NCI-H526 treated with DMSO at 0.1 percent for 48 hours (cell line): Measurements from ENCODE around the gene B9D1.

ENCODE experiments used
- DNase-seq: peaks from one replicate; lab custom pipeline; 2025; lab: John Stamatoyannopoulos, UW

B9D1 gene

DNA sequence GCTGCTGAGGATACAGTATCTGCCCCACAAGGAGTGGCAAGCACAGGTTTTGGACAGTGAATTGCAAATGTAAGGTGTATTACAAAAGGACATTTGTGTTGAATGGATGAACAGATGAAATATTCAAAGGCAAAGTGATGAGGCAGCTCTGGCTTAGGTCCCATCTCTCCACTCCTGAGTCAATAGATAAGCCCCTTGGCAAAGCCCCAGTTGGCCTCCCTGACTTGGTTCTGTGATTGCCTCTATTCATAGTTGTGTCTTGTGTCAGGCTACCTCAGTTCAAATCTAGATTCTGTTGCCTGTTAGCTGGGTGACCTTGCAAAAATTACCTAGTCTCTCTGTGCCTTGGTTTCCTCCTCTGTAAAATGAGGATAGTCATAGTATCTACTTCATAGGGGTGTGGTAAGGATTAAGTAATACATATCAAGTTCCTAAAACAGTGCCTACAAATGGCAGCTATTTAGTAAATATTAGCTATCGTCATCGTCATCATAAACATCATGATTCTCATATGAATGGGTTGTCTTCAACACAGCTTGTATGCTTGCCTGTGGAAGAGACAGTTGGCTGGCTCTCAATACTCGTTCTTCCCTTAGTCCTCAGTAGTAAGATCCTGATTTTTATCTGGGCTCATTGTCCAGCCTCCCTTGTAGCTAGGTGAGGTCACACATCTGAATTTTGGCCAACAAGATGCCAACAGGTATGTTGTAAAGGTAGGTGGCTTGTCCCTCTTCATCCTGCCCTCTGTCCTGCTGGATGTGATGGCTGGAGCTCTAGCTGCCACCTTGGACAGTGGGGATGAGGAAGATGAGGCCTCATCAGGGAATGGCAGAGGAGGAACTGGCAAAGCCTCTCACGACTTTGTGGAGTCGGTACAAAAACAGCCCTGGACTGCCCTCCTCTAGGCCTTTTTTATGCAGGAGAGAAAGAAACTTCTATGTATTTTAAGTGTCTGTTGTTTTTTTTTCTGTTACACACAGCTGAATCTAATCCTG is 26.6 kb upstream of the B9D1 start:
- no peak for DNase-seq

- no peak for DNase-seq
Measured at GRCh38 chr17:19387921-19388521, 25.5 kb upstream of the B9D1 start.

GRCh38 chr17:19386974-19387920 is 24.7 kb upstream of the B9D1 start, which contains the start of gene MFAP4:
TSS of gene MFAP4 (minus strand) at chr17:19387190. CDS start at chr17:19387155, 35 bp downstream.
- no peak for DNase-seq

DNA sequence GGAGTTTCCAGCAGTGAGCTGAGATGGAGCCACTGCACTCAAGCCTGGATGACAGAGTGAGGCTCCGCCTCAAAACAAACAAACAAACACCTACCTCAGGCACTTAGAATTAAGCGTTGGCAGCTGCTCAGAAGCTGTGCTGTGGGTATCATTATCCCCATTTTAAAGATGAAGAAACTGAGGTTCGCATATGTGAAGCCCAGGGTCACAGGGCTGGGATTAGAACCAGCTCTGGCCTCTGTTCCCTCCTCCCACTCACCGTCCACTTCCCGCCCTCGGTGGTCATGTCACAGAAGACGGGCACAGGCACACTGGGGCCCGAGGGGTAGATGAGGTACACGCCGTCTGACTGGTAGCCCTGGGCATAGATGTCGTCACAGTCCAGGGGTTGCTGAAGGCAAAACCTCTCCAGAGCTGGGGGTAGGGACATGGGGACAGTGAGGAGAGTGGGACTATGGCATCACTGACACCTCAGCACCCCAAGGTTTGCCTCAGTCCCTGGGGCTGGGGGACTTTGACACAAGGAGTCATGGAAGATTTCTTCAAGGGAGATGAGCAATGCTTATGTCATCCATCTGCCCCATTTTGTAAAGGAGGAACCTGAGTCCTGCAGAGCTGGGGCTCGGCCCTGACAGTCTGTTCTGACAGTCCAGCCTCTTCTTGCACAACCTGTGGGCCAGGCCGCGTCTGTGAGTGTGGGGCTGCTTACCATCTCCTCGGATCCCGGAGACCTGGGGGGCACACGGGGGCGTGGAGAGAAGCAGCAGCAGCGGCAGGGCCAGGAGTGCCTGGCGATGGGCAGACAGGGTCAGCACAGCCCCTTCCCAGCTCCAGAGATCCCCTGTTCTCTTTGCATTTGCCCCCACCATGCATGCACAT is 23.8 kb upstream of the B9D1 start:
- DNase-seq: no peak

DNA sequence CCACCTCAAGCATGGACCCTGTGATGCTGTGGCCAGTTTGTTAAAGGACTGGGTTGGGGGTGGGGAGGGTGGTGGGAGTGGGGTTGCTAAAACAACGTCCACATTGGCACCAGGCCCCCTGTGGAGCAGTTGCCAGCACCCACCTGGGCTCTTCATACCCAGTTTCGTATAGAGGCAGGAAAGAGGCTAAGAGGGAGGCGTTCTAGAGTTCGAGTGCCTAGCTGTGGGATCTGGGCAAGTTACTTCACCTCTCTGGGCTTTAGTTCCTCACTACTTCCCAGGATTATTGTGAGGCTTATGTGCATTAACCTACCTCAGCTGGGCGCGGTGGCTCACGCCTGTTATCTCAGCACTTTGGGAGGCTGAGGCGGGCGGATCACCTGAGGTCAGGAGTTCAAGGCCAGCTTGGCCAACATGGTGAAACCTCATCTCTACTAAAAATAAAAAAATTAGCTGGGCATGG is 23.0 kb upstream of the B9D1 start:
- DNase-seq: no peak

DNA sequence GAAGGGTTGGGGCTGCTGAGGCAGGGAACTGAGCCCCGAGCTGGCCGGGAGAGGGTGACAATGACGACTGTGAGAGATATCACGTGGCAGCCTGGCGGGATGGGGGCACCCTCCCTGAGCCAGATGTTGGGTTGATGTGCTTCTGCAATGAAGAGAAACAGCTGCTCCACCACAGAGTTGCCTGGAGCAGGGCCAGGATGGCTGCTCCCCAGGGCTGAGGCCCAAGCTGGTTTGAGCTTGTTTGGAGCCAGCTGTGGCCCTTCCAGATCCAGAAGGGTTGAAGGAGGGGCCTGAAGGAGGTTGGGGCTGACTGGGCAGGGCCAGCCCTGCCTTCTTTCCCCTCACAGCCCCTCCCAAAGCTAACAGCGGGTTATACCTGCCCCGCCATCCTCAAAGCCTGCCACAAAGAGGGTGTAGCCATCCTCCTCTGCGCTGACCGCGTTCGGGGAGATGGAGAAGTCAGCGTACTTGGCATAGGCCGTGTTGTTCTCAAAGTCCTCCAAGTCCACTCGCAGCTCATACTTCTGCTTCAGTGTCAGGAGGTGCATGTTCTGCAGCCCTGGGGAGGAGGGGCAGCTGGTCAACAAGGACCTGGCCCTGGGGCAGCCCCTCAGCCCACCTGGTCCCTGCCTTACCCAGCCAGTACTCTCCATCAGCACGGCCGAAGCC is 22.3 kb upstream of the B9D1 start:
- DNase-seq: no peak

GRCh38 chr17:19383681-19384470 is 21.4 kb upstream of the B9D1 start:
- DNase-seq: no peak

GRCh38 chr17:19382531-19383444 is 20.3 kb upstream of the B9D1 start:
- no peak for DNase-seq

- DNase-seq: no peak
Measured at GRCh38 chr17:19381741-19382444, 19.4 kb upstream of the B9D1 start.

GRCh38 chr17:19381361-19381740 is 18.8 kb upstream of the B9D1 start:
- DNase-seq: no peak

DNA sequence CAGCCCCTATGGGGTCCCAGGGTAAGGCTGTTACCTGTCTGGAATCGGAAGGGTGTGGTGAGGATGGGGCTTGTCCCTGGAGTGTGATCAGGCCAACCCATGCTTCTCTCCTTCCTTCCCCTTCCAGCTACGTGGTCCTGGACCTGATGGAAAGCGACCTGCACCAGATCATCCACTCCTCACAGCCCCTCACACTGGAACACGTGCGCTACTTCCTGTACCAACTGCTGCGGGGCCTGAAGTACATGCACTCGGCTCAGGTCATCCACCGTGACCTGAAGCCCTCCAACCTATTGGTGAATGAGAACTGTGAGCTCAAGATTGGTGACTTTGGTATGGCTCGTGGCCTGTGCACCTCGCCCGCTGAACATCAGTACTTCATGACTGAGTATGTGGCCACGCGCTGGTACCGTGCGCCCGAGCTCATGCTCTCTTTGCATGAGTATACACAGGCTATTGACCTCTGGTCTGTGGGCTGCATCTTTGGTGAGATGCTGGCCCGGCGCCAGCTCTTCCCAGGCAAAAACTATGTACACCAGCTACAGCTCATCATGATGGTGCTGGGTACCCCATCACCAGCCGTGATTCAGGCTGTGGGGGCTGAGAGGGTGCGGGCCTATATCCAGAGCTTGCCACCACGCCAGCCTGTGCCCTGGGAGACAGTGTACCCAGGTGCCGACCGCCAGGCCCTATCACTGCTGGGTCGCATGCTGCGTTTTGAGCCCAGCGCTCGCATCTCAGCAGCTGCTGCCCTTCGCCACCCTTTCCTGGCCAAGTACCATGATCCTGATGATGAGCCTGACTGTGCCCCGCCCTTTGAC is 18.2 kb upstream of the B9D1 start:
- DNase-seq: no peak

DNA sequence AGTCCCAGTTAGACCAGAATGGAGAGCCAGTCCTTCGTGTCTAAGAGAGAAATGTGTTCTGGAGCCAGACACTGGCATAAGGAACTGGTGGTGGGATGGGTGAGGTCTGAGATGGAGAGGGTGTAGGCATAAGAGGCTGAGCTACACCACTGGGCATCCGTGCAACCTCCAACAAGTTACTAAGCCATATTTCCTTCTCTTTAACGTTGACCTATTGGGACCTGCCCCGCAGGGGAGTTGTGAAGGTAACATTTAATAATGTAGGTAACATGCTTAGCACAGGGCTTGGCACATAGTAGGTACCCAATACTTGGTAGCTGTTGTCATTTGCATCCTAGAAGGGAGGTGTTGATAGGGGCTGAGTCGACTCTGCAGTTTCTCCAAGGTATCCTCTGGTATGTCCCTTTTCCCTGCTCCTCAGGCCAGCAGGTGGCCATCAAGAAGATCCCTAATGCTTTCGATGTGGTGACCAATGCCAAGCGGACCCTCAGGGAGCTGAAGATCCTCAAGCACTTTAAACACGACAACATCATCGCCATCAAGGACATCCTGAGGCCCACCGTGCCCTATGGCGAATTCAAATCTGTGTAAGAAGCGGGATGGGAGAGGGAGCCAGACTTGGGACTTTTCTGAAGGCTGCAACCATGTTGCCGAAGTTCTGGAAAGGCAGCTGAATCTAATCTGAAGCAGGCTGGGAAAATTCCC is 17.0 kb upstream of the B9D1 start:
- DNase-seq: no peak

DNA sequence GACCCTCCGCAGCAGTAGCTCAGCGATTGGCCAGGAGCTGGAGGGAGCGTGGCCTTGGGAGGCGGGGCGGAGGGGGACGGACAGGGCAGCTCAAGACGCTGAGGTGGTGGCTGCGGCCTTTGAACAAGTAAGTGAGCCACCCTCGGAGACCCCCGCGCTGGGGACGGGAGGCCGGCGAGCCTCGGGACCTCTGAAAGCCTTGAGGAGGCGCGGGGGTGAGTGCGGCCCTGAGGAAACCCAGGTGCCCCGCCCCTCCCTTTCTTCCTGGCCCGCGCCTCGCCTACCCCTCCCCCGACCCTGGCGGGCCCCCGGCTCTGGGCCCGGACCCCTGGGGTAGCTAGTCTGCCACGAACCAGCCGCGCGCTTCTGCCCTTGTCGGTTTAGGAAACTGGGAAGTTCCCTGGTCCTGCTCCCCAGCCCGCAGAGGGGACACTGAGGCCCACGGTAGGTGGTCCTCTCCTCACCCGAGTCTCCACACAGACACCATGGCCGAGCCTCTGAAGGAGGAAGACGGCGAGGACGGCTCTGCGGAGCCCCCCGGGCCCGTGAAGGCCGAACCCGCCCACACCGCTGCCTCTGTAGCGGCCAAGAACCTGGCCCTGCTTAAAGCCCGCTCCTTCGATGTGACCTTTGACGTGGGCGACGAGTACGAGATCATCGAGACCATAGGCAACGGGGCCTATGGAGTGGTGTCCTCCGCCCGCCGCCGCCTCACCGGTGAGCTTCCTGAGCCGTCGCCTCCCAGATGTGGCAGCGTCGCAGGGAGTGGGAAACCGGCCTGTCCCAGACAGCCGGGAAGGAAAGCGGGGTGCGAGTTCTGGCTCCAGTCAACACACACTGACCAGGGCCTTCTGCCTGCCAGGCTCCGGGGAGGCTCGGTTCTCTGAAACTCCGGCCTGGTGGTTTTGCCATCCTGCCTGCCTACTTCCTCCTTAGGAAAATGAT is 16.2 kb upstream of the B9D1 start, which contains the start of gene MAPK7:
Gene MAPK7 (plus strand): TSS at position 83 of the 945 bp plus-strand sequence. CDS start 403 bp downstream, at position 486.
- DNase-seq: no peak

GRCh38 chr17:19377602-19378415 is 15.3 kb upstream of the B9D1 start:
- peak; percentile 92 for DNase-seq
